Hematopoietic multipotent progenitor cell treated with erythropoietin and hydrocortisone succinate and interleukin-3 and kit ligand, for 4 days (in vitro differentiated cells): ENCODE results near the gene IGSF3.
A peak's percentile ranks its signal among the peaks of the same experiment; 100 is the strongest.

Experiments
- DNase-seq: peaks from one replicate; pipeline ENCODE4 v3.0.0-alpha.2; 2015

IGSF3 gene

DNA sequence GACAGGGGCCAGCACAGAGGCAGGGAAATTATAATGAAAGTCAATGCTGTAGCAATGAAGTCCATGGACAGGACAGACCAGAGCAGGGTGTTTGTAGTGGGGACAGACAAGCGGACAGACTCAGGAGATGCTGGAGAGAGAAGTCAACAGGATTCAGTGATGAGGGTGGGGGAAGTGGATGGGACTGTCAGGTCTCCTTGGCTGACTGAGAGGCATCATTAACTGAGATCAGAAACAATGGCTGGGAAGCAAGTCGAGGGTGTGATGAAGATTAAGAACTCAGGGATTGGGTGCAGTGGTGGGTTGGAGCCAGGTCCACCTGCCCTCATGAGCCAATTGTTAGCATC lies 122.2 kb downstream of the IGSF3 start:
- DNase-seq: no peak

DNA sequence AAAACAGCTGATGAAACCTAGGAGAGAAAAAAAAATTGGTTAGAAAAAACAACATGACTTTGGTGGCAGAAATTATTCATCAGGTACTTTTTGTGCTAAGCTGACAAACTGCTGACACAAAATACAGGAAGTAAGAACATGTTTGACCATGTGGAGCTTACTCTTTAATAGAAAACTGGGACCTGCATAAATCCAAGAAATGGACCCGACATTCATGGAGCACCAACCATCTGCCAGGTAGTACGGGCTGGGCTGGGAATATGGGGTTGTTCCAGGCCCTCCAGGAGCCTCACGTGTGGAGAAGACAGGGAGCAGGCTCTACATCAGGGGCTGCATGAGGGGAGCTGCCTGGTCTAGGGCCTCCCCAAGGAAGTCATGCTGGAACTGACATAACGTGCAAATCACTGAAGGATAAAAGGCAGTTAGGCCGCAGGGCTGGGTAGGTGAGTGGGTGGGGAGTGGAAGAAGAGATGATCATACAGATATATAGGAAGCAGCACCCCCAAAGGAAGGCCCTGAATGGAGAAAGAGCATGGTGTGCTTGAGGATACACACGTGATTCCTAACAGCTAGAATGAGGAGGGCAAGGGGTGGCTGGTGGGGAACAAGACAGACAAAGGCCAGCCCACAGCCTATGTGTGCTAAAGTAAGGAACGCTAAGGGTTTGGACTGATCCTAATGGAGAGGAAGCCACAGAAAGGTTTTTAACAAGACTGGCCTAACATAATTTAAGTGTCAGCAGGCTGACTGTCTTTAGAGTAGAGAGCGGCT lies 122.8 kb downstream of the IGSF3 start:
- no peak for DNase-seq

DNA sequence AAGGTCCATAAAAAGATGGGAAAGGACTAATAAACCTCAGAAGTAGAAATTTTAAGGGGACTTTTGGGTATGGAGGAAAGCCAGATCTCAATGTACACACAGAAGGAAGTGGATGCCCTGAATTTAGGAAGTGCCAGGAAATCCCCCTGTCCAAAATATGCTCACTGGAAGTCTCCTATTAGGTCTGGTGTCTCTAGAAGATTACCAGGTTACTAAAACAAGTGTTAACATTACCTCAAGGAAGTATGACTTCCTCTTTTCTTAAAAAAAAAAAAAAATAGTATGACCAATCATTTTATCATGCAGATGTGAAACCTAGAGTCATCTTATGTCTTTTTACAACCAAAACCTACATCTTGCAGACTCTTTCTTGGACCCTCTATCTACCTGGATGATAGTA lies 127.4 kb downstream of the IGSF3 start:
- DNase-seq: peak; percentile 59

DNA sequence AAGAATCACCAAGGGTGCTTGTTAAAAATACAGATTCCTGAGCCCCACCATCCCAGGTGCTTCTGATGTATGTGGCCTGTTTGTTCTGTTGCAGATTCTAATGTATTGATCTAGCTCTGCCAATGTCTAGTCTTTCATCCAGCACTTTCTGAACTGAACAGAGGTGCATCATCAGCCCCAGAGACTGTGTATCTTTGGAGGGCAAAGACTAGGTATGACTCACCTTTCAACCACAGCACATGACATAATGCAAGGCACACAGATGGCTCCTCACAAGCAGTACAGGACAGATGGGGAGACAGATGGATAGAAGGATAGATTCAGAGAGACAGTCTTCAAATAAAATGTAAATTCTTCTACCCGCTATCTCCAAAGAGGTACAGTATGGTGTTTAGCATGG lies 129.0 kb downstream of the IGSF3 start:
- DNase-seq: no peak

DNA sequence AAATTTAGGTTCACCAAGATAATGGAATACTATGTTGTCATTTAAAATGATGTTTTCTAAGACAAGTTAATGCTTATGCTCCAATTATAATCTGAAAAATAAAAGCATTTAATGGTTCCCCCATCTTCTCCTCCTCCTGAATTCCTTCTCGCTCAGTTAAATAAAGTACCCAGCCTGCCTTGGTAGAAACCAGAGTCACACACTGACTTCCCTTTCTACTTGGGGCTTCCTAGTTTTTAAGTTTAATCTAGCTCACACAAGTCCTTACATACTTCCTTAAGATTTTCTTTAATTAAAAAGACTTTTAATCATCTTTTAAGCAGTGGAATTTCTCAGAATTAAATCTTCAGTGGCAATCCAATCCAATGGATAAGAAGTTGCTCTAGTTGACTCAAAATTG lies 129.6 kb downstream of the IGSF3 start:
- no peak for DNase-seq

DNA sequence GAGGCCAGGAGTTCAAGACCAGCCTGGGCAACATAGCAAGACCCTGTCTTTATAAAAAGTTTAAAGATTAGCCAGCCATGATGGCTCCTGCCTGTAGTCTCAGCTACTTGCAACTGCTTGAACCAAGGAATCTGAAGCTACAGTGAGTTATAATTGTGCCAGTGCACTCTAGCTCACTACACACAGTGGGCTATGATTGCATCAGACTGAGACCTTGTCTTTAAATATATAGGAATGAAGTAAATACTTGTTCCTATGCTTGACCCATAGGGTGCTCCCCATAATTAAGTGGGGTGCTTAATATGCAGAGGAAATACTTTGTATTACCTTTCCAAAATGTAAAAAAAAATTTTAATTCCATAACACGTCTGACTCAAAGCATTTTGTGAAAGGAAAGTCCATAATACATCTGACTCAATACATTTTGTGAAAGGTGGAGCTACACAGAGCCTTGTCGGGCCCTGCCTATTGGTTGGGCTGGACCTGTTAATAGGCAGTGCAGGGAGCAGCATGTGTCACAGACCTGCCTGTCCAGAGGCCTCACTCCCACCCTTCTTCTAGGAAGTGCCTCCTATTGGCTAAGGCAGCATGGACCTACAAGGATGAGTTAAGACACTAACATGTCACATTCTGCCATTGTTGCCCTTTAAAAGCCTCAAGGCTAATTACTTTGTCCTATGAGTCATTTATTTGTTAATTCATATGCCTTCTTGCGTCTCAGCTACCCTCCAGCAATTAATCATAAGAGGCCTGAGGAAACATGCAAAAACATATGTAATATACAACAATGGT lies 130.3 kb downstream of the IGSF3 start:
- DNase-seq: no peak

DNA sequence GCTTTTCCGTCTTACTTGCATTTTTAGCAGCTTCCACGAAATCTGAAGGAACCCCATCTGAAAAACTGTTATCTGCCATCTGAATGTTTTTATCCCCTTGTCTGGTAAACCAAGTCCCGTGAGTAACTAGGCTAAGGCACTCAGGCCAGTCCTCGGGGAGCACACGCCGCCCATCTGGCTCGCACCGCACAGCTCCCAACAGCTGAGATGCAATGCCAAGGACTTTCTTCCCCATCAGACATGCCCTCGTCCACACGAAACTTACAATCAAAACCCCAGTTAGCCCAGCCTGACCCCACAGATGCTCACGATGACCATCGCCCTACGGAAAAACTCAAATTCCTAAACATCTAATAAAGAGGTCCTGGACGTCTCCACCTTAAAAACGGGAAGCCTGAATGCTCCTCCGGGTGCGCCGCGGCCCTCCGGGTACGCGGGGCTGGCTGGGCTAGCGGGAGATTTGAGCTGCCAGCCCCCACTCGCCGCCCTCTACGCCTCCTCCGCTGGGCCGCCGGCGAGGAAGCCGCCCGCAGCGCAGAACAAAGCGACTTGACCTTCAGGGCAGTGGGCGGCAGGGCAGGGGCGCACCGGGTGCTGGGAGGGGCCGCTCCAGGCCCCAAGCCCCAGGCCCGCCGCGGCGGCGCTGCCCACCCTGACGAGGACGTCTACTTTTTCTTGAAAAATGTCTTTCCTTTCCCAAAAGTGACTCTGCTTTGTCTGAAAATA lies 133.4 kb downstream of the IGSF3 start:
- no peak for DNase-seq

DNA sequence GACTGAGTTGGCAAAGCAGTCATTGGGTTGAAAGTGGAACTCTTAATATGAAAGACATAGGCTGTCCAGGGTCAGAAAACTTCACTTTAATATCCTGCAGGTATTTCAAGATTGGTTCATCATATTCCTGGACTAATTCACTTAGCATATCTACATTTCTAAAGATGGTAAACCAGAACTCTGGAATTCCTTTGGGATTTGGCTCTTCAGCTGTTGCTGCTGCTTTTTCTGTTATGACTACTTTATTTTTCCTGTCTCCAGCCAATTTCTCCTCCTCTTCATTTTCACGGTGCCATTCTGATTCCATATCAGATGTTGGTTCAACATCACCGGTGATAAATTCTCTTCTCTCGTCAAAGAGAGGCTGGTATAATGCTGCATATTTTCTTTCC lies 134.1 kb downstream of the IGSF3 start:
- no peak for DNase-seq

DNA sequence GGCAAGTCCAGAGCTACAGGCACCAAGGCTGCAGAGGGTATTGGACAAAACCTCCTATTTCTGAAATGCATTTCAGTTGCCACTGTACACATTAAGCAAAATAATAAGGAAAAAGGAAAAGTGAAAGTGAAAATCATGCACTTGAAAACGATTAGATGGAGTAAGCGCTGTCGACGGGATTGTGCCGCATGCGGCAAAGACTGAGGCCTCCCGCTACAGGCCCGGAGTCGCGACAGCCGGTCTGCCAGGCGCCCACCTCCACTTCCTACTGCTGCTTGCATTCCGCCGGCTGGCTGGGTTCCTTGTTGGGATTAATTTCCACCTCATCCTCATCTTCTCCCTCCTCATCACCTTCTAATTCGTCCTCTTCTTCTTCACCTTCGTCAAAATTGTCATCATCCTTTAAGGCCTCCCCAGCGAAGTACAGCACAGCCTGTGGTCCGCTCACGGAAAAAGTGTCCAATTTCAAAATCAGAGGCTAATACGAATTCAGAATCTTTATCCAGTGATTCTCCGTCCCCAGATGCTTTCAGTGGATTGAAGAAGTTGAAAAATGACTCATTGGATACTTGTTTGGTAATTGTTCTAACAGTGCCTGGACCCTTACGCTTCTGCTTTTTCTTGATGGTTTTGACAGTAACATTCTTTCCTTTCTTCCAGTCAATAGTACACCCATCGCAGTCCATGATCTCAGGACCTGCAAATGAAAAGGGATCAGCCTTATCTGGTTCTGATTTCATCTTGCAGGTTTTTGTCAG lies 134.7 kb downstream of the IGSF3 start:
- DNase-seq: no peak

DNA sequence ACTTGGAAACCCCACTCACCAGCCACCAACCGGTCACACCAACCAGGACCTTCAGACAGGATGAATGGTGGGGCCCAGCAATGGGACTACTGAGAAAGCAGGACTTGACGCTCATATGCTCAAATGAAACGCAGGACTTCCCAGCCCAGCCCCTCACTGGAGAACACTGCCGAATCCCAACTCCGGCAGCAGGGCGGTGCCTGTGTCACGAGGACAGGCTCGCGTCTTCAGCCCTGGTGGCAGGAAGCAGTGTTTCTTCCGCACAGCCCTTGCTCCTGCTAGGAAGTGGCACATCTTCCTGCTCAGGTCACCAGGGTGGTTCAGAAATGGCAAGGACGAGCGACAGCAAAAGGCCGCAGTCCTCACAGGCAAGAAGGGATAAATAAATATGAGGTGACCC lies 135.6 kb downstream of the IGSF3 start:
- no peak for DNase-seq

DNA sequence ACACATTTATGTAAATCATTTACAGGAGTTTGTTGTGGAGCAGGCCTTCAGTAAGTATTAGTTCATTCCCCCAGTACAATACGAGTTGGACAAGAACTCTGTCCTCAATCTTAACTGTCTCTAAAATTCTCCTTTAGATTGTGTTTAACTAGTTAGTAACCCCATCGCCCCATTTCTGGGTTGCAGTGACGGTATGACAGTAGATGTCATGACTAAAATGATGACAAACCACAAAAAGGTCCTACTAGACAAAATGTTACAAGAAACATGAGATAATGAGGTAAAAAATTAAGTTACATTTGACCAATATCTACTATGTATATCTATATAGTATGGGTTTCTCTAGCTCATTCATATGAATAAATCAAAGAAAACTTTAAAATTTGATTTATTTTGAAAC lies 137.9 kb downstream of the IGSF3 start:
- DNase-seq: no peak

DNA sequence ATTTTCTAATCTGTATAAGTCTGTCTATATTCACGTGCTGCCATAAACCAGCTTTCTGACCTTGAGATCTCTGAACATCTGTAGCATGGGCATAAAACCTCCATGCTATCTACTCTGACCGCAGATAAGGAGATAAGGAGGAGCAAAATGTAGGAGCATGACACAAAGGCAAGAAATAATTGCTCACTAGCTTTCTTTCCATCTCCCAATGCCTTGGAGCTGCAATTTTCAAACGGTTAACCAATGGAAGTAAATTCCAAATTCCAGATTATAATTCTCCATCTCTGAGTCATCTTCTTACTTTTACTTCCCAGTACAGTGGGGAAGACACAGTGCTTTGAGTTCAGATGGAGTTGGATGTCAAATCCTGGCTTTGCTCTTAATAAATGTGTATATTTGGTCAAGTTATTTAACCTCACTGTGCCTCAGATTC lies 138.3 kb downstream of the IGSF3 start:
- DNase-seq: no peak

DNA sequence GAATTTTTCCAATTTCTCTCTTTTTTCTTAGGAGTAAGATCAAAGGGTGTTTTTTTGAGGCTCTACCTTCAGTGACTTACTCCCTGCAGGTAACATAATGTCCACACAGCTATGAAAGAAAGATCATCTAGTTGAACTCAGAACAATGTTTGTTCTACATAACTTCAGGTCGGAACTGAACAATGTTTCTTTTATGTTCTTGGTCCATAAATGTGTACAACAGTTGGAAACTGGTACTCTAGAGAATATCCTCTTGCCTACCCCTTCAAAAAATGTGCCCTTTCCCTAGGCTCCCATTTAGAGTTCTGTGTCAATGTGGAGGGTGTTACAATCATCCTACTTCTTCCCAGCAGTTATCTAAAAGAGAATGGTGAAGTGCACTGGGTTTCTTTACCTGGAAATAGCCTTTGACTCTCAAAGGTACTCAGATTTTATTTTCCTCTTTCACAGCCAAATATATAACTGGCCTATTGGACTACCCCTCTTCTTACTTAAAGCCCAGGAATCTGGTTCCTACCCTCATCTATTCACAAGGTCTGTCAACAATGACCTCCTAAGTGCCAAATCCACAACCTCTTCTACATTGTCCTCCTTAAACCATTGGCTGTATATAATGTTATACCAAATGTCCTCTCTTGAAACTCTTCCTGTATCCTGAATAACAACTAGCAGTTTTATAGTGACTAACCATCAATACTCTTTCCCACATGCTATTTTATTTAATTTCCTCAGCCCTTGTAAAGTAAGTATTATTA lies 139.0 kb downstream of the IGSF3 start:
- no peak for DNase-seq

DNA sequence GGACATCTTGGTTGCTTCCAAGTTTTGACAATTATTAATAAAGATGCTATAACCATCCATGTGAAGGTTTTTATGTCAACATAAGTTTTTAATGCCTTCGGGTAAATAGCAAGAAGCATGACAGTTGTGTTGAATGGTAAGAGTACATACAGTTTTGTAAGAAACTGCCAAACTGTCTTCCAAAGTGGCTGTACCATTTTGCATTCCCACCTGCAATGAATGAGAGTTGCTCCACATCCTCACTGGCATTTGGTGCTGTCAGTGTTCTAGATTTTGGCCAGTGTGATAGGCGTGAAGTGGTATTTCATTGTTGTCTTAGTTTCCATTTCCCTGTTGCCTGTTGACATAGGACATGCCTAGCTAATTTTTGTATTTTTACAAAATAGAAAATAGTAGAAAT lies 142.1 kb downstream of the IGSF3 start:
- DNase-seq: no peak
